Activated B cell treated with CpG ODN at 0.5 μM for 24 hours (primary cell): ENCODE results near the gene ASMTL. TPM values are rescaled to one million over a fixed set of nuclear protein-coding genes. Genes with fewer than 3 reads are reported as not detected.
"Not testable (repeated sequence)": the region's sequence is repeated elsewhere in the genome, so short reads cannot be mapped to it uniquely, and the experiment has no call there.

Experiments
- ATAC-seq: fragments of 200-7000 bp; cut with Tn5 transposase; one replicate; pipeline ENCODE4 v1.10.0; 2021; ENCODE audit warnings: low read depth, mild to moderate bottlenecking, moderate library complexity
- CTCF ChIA-PET: fragments of 350-600 bp; sonication (Branson Sonifier 250); formaldehyde crosslinking; loops from one replicate; lab custom pipeline; 2021; ENCODE audit warnings: antibody characterized with exemption; lab: Charles Lee
- POLR2A ChIA-PET: fragments of 350-600 bp; sonication (Branson Sonifier 250); formaldehyde crosslinking; loops from one replicate; lab custom pipeline; 2021; ENCODE audit warnings: antibody characterized with exemption; lab: Charles Lee
- DNase-seq: peaks from one replicate; pipeline ENCODE4 v3.0.0; 2022
- H3K27ac Mint-ChIP-seq: one replicate; pipeline ENCODE4 v1.8.0; 2020; ENCODE audit warnings: mixed read lengths
- H3K27me3 Mint-ChIP-seq: one replicate; pipeline ENCODE4 v1.8.0; 2021; ENCODE audit warnings: mixed read lengths
- H3K36me3 Mint-ChIP-seq: one replicate; pipeline ENCODE4 v1.8.0; 2021; ENCODE audit warnings: low read depth, mixed read lengths
- H3K4me1 Mint-ChIP-seq: one replicate; pipeline ENCODE4 v1.8.0; 2021; ENCODE audit warnings: mixed read lengths
- H3K4me3 Mint-ChIP-seq: one replicate; pipeline ENCODE4 v1.8.0; 2020; ENCODE audit warnings: mild to moderate bottlenecking, mixed read lengths
- H3K9me3 Mint-ChIP-seq: one replicate; pipeline ENCODE4 v1.8.0; 2020; ENCODE audit warnings: mixed read lengths
- intact Hi-C: fragments of 100-400 bp; cut with micrococcal nuclease; formaldehyde crosslinking; loops from one replicate; pipeline ENCODE4 v1.15.1; 2024
- total RNA-seq: library from RNA; stranded (reverse); gene quantifications from 2 replicates; pipeline ENCODE4 v1.2.3, GENCODE V29; 2022
- TF ChIP-seq, protein P1 (sequence below): fragments of 200-600 bp; IDR thresholded peaks from one replicate; pipeline ENCODE4 v1.8.0; 2022; ENCODE audit warnings: antibody characterized with exemption, mild to moderate bottlenecking

Gene ASMTL
- total RNA-seq, 1 donor from 2014 or later, result 52.1 TPM

- no peak overlapping the region for H3K4me3 Mint-ChIP-seq
- no peak overlapping the region for H3K27ac Mint-ChIP-seq
- H3K36me3 Mint-ChIP-seq, result peaks cover 64% of the 10 kb centered on the region
- DNase-seq (no peak), ATAC-seq (no peak)
- no peaks in the 10 kb centered on the region for H3K27me3 Mint-ChIP-seq
- no peaks in the 10 kb centered on the region for H3K9me3 Mint-ChIP-seq
- POLR2A ChIA-PET, result no interaction called here
- TF ChIP-seq, protein P1, sequence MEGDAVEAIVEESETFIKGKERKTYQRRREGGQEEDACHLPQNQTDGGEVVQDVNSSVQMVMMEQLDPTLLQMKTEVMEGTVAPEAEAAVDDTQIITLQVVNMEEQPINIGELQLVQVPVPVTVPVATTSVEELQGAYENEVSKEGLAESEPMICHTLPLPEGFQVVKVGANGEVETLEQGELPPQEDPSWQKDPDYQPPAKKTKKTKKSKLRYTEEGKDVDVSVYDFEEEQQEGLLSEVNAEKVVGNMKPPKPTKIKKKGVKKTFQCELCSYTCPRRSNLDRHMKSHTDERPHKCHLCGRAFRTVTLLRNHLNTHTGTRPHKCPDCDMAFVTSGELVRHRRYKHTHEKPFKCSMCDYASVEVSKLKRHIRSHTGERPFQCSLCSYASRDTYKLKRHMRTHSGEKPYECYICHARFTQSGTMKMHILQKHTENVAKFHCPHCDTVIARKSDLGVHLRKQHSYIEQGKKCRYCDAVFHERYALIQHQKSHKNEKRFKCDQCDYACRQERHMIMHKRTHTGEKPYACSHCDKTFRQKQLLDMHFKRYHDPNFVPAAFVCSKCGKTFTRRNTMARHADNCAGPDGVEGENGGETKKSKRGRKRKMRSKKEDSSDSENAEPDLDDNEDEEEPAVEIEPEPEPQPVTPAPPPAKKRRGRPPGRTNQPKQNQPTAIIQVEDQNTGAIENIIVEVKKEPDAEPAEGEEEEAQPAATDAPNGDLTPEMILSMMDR, result no peak
- CTCF ChIA-PET, result no interaction called here
- no peaks in the 10 kb centered on the region for H3K4me1 Mint-ChIP-seq
- intact Hi-C loops, result no loop called here
These were observed 17.9 kb downstream of the ASMTL start for GRCh38 chrX:1434871-1435240.

- TF ChIP-seq, protein P1, result no peak
- intact Hi-C loops, result no loop called here
- no peak overlapping the region for H3K27ac Mint-ChIP-seq
- H3K4me1 Mint-ChIP-seq, result no peaks in the 10 kb centered on the region
- POLR2A ChIA-PET, result no interaction called here
- ATAC-seq, result no peak
- H3K36me3 Mint-ChIP-seq, result peaks cover 55% of the 10 kb centered on the region
- no peak for DNase-seq
- H3K27me3 Mint-ChIP-seq, result no peaks in the 10 kb centered on the region
- CTCF ChIA-PET, result no interaction called here
- no peak overlapping the region for H3K4me3 Mint-ChIP-seq
- no peaks in the 10 kb centered on the region for H3K9me3 Mint-ChIP-seq
These were observed 18.9 kb downstream of the ASMTL start for GRCh38 chrX:1433646-1434357.

- H3K9me3 Mint-ChIP-seq, result no peaks in the 10 kb centered on the region
- ATAC-seq (no peak), DNase-seq (no peak)
- intact Hi-C loops, result no loop called here
- no peak overlapping the region for H3K4me3 Mint-ChIP-seq
- ChIA-PET POLR2A (no interaction called here), CTCF (no interaction called here)
- H3K27ac Mint-ChIP-seq, result no peak overlapping the region
- H3K4me1 Mint-ChIP-seq, result no peaks in the 10 kb centered on the region
- TF ChIP-seq, protein P1, result no peak
- H3K36me3 Mint-ChIP-seq, result peaks cover 43% of the 10 kb centered on the region
- H3K27me3 Mint-ChIP-seq, result no peaks in the 10 kb centered on the region
These were observed 22.3 kb downstream of the ASMTL start for GRCh38 chrX:1430451-1430850.

DNA sequence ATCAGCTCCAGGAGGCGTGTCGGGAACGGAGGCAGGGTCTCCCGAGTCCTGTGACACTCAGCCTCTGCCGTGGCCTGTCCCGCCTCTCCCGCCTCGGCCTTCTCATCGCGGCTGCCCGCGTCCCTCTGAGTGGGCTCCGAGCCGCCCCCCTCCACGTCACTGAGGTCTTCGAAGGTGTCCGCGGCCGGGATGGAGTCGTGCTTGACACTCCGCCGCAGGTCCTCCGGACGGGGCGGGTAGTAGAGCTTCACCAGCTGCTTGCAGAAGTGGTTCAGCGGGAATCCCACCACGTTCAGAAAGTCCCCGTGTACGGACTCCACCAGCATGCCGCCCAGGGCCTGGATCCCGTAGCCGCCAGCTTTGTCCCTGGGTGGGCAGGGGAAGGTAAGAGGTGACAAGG, 25.0 kb downstream of the ASMTL start:
- ChIA-PET CTCF (no interaction called here), POLR2A (no interaction called here)
- no peaks in the 10 kb centered on the region for H3K4me1 Mint-ChIP-seq
- no peak for ATAC-seq
- DNase-seq, result no peak
- TF ChIP-seq, protein P1, result no peak
- H3K36me3 Mint-ChIP-seq, result peaks cover 47% of the 10 kb centered on the region
- H3K27ac Mint-ChIP-seq, result no peak overlapping the region
- H3K9me3 Mint-ChIP-seq, result no peaks in the 10 kb centered on the region
- no peak overlapping the region for H3K4me3 Mint-ChIP-seq
- no peaks in the 10 kb centered on the region for H3K27me3 Mint-ChIP-seq
- intact Hi-C loops, result no loop called here

GRCh38 chrX:1426321-1426720, 26.4 kb downstream of the ASMTL start:
- H3K27me3 Mint-ChIP-seq, POLR2A ChIA-PET, H3K27ac Mint-ChIP-seq, CTCF ChIA-PET, H3K9me3 Mint-ChIP-seq, DNase-seq, ATAC-seq, H3K4me1 Mint-ChIP-seq, H3K4me3 Mint-ChIP-seq, intact Hi-C loops: not testable (repeated sequence)
- peaks cover 56% of the 10 kb centered on the region for H3K36me3 Mint-ChIP-seq

DNA sequence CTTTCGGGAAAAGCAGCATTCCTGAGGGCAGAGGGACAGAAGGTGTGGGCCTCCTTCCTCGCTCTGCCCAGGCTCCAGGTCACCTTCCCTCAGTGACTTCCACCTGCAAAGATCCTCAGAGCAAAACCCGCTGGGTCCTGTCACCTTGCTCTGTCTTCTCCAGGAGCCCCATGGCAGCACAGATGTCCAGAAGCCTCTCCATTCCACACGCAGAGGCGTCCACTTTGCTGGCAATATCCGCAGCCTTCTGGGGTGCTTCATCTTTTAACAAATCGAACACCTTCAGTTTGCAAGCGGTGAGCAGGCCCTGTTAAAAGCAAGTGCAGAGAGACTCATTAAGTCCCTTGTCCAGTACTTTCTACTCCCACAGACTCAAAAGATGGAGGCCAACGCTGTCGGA, 27.3 kb downstream of the ASMTL start:
- TF ChIP-seq, protein P1, result no peak
- H3K36me3 Mint-ChIP-seq, result peaks cover 62% of the 10 kb centered on the region
- H3K27me3 Mint-ChIP-seq, result no peaks in the 10 kb centered on the region
- ChIA-PET POLR2A (no interaction called here), CTCF (no interaction called here)
- H3K4me3 Mint-ChIP-seq, result no peak overlapping the region
- no peak for DNase-seq
- no peak overlapping the region for H3K27ac Mint-ChIP-seq
- no peak for ATAC-seq
- no peaks in the 10 kb centered on the region for H3K4me1 Mint-ChIP-seq
- H3K9me3 Mint-ChIP-seq, result peaks cover 6% of the 10 kb centered on the region
- intact Hi-C loops, result no loop called here
